Smooth muscle cell (in vitro differentiated cells): ENCODE measurements around the gene FAM81A. TPM values are rescaled to one million over a fixed set of nuclear protein-coding genes. Genes with fewer than 3 reads are reported as not detected.

Experiments
- DNase-seq: peaks from one replicate; lab custom pipeline; 2025; ENCODE audit not compliant: unreplicated experiment; lab: John Stamatoyannopoulos, UW
- H2AFZ ChIP-seq: fragments of 200-600 bp; sonication (generic); 2 replicates; pipeline ENCODE4 v1.6.0; 2016; ENCODE audit warnings: antibody characterized with exemption, low read depth, mild to moderate bottlenecking
- H3F3A ChIP-seq: fragments of 200-600 bp; sonication (generic); 2 replicates; pipeline ENCODE4 v1.6.0; 2017; ENCODE audit warnings: antibody characterized with exemption, low read depth
- H3K27ac ChIP-seq: fragments of 200-600 bp; sonication (generic); 2 replicates; pipeline ENCODE4 v1.5.1; 2016; ENCODE audit warnings: low read depth, mild to moderate bottlenecking
- H3K27me3 ChIP-seq: fragments of 200-600 bp; sonication (generic); 2 replicates; pipeline ENCODE4 v1.6.1; 2016; ENCODE audit warnings: low read depth, mild to moderate bottlenecking
- H3K36me3 ChIP-seq: fragments of 200-600 bp; sonication (generic); 2 replicates; pipeline ENCODE4 v1.5.1; 2016; ENCODE audit warnings: low read depth
- H3K4me1 ChIP-seq: fragments of 200-600 bp; sonication (generic); 2 replicates; pipeline ENCODE4 v1.5.1; 2016; ENCODE audit warnings: low read depth
- H3K4me2 ChIP-seq: fragments of 200-600 bp; sonication (generic); 2 replicates; pipeline ENCODE4 v1.6.0; 2016; ENCODE audit warnings: mild to moderate bottlenecking
- H3K4me3 ChIP-seq: fragments of 200-600 bp; sonication (generic); 2 replicates; pipeline ENCODE4 v1.5.1; 2016; ENCODE audit warnings: mild to moderate bottlenecking
- H3K79me2 ChIP-seq: fragments of 200-600 bp; sonication (generic); 2 replicates; pipeline ENCODE4 v1.6.0; 2016; ENCODE audit warnings: low read depth, mild to moderate bottlenecking
- H3K9ac ChIP-seq: fragments of 200-600 bp; sonication (generic); 2 replicates; pipeline ENCODE4 v1.6.0; 2016; ENCODE audit warnings: low read depth
- H3K9me3 ChIP-seq: fragments of 200-600 bp; sonication (generic); replicated peaks from 2 replicates; pipeline ENCODE4 v1.5.1; 2016; ENCODE audit warnings: low read depth
- H4K20me1 ChIP-seq: fragments of 200-600 bp; sonication (generic); 2 replicates; pipeline ENCODE4 v1.6.0; 2016; ENCODE audit warnings: low read depth
- WGBS: methylation state at CpG from one replicate; pipeline ENCODE4 v1.1.7; 2016; ENCODE audit warnings: low lambda C conversion rate; 5-methylcytosine and 5-hydroxymethylcytosine counted together
- polyA plus RNA-seq: library from polyadenylated mRNA; unstranded; fragments of >200 nt; fragmentation: Nextera tagmentation; extraction: Ambion mirVana; gene quantifications from 2 replicates; pipeline ENCODE4 v1.2.1, GENCODE V29; 2016
- total RNA-seq: library from RNA; depleted of rRNA; stranded (reverse); fragments of >200 nt; gene quantifications from 2 replicates; pipeline ENCODE4 v1.2.3, GENCODE V29; 2014
- TF ChIP-seq, protein P1 (sequence below): fragments of 200-600 bp; sonication (generic); IDR thresholded peaks from 2 replicates; pipeline ENCODE4 v1.5.1; 2017; ENCODE audit warnings: borderline replicate concordance, mild to moderate bottlenecking, antibody characterized with exemption; ENCODE audit not compliant: insufficient read depth, poor library complexity, severe bottlenecking

The FAM81A gene
- total and polyA plus RNA-seq, 2 experiments from 2014 or later = 0.04 to 1.8 TPM

DNA sequence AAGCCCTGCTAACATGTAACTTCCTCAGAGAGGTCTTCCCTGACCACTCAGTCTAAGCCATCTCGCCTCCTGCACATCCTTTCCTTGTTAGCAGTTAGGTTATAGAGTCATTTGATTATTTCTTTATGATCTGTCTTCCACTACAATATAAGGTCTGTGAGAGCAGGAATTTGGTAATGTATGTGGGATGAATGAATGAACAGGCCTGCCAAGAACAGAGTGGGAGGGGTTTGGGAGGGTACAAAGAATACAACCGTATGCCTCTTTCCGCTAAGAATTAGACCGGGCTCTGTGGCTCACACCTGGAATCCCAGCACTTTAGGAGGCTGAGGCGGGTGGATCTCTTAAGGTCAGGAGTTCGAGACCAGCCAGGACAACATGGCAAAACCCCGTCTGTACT is 32.9 kb upstream of the FAM81A start:
- Histone ChIP-seq H3F3A (no peaks in the 10 kb centered on the region), H3K79me2 (no peaks in the 10 kb centered on the region), H3K4me1 (no peaks in the 10 kb centered on the region), H3K9me3 (no peaks in the 10 kb centered on the region), H3K4me2 (no peak overlapping the region), H3K4me3 (no peak overlapping the region), H3K27me3 (peaks cover 3% of the 10 kb centered on the region), H2AFZ (no peak overlapping the region), H3K9ac (no peak overlapping the region), H3K36me3 (no peaks in the 10 kb centered on the region), H3K27ac (no peak overlapping the region), H4K20me1 (no peaks in the 10 kb centered on the region)
- TF ChIP-seq, protein P1, sequence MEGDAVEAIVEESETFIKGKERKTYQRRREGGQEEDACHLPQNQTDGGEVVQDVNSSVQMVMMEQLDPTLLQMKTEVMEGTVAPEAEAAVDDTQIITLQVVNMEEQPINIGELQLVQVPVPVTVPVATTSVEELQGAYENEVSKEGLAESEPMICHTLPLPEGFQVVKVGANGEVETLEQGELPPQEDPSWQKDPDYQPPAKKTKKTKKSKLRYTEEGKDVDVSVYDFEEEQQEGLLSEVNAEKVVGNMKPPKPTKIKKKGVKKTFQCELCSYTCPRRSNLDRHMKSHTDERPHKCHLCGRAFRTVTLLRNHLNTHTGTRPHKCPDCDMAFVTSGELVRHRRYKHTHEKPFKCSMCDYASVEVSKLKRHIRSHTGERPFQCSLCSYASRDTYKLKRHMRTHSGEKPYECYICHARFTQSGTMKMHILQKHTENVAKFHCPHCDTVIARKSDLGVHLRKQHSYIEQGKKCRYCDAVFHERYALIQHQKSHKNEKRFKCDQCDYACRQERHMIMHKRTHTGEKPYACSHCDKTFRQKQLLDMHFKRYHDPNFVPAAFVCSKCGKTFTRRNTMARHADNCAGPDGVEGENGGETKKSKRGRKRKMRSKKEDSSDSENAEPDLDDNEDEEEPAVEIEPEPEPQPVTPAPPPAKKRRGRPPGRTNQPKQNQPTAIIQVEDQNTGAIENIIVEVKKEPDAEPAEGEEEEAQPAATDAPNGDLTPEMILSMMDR = no peak
- WGBS = 78% methylated on average over 7 of the region's 7 CpGs
- no peak for DNase-seq

DNA sequence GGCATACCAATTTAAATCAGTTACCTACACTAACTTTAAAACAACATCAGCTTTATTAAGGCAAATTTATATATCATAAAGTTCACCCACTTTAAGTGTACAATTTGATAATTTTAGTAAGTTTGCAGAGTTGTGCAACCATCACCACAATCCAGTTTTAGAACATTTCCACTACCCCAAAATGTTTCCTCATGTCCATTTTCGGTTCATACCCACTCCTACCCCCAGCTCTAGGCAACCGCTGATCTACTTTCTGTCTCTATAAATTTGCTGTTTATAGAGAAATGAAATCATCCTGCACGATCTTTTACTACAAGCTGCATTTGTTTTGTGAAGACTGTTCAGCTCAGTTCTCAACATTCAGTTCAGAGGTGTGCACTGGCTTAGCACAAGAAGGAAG is 31.5 kb upstream of the FAM81A start:
- no peaks in the 10 kb centered on the region for H3K4me1 ChIP-seq
- TF ChIP-seq, protein P1 = no peak

DNA sequence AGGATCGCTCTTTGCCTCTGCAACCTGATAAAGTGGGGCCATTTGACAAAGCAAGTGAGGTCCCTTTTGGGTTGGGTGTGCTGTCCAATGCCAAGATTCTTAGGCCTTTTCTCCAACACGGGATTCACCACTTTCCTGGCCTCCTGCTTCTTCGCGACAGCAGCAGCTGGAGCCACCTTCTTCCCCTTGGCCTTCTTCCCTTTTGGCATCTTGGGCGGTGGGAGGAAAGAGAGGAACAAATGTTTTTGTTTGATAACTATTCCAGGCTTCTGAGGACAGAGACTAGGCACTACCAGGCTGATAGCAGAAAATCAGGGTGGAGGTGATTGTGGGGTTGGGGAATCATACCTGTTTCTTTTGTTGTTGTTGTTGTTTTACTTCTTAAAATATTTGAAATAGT is 30.0 kb upstream of the FAM81A start:
- Histone ChIP-seq H3K9ac (no peak overlapping the region), H3K27ac (no peak overlapping the region), H4K20me1 (no peaks in the 10 kb centered on the region), H3K27me3 (peaks cover 3% of the 10 kb centered on the region), H3K4me1 (no peaks in the 10 kb centered on the region), H3K4me3 (no peak overlapping the region), H3K79me2 (no peaks in the 10 kb centered on the region), H3K4me2 (no peak overlapping the region), H3K9me3 (no peaks in the 10 kb centered on the region), H3K36me3 (no peaks in the 10 kb centered on the region), H3F3A (no peaks in the 10 kb centered on the region), H2AFZ (no peak overlapping the region)
- TF ChIP-seq, protein P1 = no peak
- 97% methylated on average over 5 of the region's 5 CpGs for WGBS
- no peak for DNase-seq

More for the DNA sequence above, 31.5 kb upstream of the FAM81A start:
- H3K4me2 ChIP-seq = no peak overlapping the region
- H3K27me3 ChIP-seq = peaks cover 3% of the 10 kb centered on the region
- DNase-seq = no peak
- H3K9ac ChIP-seq = no peak overlapping the region
- no peaks in the 10 kb centered on the region for H4K20me1 ChIP-seq
- no peaks in the 10 kb centered on the region for H3F3A ChIP-seq
- H3K36me3 ChIP-seq = no peaks in the 10 kb centered on the region
- H3K79me2 ChIP-seq = no peaks in the 10 kb centered on the region
- 90% methylated on average over 3 of the region's 3 CpGs for WGBS
- no peak overlapping the region for H2AFZ ChIP-seq
- no peak overlapping the region for H3K4me3 ChIP-seq
- no peak overlapping the region for H3K27ac ChIP-seq
- H3K9me3 ChIP-seq = no peaks in the 10 kb centered on the region

DNA sequence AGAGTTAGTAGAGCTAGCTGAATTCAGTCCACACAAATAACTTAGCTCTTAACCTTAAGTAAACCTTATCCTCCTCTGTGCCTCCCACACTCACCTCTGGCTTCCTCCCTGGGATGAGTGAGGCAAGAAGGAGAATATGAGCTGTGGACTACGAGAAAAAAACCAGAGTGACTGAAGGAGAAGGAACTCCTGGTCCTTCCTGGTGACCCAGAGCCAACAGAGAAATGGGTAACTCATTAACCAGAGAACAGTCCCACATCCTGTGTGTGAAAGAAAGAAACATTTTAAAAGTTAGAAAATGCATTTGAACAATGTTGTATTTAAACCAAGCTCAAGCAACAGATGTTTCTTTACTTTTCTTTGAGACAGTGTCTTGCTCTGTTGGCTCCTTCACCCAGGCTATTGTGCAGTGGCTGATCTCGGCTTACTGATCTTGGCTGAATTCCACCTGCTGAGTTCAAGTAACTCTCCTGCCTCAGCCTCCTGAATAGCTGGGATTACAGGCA is 27.5 kb upstream of the FAM81A start:
- Histone ChIP-seq H3K9ac (no peak overlapping the region), H3K4me3 (no peak overlapping the region), H2AFZ (no peak overlapping the region), H3K27me3 (peaks cover 3% of the 10 kb centered on the region), H3K27ac (no peak overlapping the region), H3K79me2 (no peaks in the 10 kb centered on the region), H4K20me1 (no peaks in the 10 kb centered on the region), H3K4me1 (no peaks in the 10 kb centered on the region), H3K4me2 (no peak overlapping the region), H3F3A (no peaks in the 10 kb centered on the region), H3K36me3 (no peaks in the 10 kb centered on the region), H3K9me3 (no peaks in the 10 kb centered on the region)
- WGBS = 63% methylated on average over 2 of the region's 2 CpGs
- DNase-seq = no peak
- TF ChIP-seq, protein P1 = no peak
